DMS79 (cell line): ENCODE data around the gene OTUD5.
A peak's percentile ranks its signal among the peaks of the same experiment; 100 is the strongest.

ENCODE experiments used
- DNase-seq: peaks from one replicate; lab custom pipeline; 2025; lab: John Stamatoyannopoulos, UW

Gene OTUD5

DNA sequence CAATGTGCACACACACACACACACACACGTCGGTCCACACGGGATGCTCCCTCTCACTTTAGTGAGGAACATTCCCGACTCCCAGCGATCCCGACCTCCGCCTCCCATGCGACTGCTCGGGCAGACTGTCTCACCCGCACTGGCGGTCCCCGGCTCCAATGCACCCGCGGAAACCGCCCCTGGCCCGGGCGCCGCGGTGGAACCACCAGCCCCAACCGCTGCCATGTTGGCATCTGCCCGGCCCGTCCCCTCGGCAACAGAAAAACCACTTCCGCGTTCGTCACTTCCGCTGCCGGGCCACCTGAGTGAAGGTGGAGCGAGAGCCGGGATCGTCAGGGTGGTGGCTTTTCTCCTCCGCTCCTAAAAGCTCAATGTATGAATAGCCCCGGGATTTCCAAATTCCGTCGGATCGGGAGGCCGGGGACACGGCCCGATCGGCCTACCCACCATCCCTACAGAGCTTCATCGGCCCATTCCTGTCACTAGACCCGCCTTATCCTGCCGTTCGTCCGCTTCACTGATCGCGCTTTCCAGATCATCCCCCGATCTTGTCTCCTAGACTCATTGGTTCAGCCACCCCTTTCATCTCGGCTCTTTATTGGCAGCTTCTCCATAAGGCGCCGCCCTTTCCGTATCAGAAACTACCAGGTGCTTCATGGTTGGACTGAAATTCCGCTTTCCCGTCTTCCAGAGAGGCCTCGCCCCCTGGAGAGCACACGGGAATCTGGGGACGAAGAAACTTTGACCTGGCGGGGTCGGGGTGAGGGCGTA lies 45.8 kb downstream of the OTUD5 start, which contains the start of gene SLC35A2:
Gene SLC35A2, minus strand, starts transcription at position 235 of the 771 bp plus-strand sequence. Its CDS starts 10 bp downstream, at position 225.
- DNase-seq = peak; percentile 73

GRCh38 chrX:48910926-48911411 lies 46.4 kb downstream of the OTUD5 start:
- no peak for DNase-seq

DNA sequence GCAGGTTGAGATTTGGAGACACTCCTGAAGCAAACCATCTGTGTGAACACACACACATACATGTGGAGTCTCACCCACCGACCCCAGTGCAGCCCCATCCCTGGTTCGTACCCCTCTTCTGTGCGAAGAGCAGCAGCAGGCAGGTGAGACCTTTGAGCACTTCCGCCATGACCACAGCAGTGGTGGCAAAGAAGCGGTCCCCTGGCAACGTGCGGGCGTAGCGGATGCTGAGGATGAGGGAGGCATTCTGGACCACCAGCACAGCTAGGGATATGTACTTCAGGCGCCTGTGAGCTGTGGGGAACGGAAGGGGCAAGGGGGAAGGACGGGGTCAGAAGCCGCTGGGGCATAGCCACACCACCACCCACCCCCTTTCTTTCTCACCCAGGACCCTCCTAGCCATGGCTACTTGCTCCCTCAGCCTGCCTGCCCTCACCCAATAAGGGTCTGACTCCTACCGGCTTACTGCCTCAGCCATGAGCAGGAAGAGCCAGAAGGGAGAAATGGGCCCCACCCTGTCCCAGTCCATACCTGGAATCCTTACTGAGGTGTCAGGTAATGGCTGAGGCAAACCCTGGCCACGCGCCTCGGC lies 47.6 kb downstream of the OTUD5 start:
- DNase-seq = no peak

DNA sequence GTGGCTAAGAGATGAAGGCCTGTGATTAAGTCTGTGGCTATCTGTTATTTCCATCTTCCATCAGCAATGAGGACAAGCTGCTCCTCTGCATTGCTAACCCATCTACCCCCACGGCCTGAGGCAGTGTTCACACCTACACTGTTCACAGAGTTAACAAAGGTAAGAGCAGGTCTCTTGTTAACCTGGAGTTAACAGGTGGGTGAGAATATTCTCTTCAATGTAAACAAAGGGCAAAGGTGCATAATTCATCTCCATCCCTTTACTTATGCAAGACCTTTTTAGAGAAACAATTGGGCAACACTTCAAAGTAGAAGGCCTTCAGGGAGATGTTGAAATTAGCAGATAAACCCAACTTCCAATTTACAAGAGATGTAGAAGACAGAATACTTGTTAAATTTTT lies 48.8 kb downstream of the OTUD5 start:
- DNase-seq = no peak

DNA sequence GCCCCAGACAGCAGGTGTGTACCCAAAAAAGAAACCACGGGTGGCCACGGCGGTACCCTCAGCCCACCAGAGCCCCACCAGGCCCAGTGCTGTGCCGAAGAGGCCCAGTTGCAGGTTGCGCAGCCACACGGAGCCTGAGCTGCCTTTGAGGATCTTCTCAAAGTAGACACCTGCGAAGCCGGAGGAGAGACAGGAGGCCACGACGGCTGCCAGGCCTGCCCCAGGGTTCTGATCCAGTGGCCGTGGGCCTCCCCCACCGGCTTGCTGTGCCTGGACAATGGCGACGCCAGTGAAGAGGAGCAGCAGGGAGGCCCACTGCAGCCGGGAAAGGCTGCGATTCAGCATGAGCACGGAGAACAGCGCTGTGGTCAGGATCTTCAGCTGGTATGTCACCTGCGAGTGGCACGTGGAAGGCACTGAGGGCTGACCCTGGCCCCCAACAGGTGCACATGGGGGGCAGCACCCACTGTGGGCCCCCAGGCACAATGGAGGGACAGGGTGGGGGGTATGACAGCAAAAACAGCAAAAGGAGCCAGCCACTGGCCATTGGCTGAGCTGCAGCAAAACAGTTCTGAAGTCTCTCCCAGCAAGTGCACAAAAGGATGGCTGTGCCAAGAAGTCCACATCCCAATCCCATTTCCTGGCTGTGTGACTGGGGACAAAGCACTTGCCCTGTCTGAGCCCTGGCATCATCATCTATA lies 52.2 kb downstream of the OTUD5 start:
- DNase-seq = no peak

GRCh38 chrX:48904626-48905025 lies 52.8 kb downstream of the OTUD5 start:
- no peak for DNase-seq

GRCh38 chrX:48904180-48904579 lies 53.2 kb downstream of the OTUD5 start:
- DNase-seq = no peak

DNA sequence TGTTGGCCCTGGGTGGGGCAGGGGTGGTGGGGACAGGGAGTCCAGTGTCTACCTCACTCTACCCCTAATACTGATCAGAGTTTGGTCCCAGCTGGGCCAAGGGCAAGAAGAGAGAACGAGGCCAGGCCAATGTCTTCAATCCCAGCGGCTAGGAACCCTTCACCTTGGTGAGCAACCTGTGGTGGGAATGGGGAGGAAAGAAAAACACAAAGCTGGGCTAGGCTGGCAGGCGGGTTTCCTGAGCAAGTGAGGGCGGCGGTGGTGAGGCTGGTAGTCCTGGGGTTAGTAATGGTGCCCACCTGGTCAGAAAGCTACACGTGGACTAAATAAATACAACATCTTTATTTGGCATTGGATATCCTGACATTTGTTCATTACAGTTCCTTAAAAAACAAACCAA lies 54.1 kb downstream of the OTUD5 start:
- DNase-seq = no peak

DNA sequence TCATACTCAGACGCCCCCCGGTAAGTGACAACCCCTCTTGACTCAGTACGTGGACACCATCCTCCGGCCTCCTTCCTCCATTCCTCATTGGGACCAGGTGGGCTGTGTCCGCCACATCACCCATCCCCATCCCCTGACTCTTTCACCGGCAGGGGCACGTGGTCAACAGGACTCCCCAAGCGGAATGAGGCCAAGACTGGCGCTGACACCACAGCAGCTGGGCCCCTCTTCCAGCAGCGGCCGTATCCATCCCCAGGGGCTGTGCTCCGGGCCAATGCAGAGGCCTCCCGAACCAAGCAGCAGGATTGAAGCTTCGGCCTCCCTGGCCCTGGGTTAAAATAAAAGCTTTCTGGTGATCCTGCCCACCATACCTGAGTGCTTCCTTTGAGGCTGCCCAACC lies 54.6 kb downstream of the OTUD5 start:
- no peak for DNase-seq

GRCh38 chrX:48902135-48902534 lies 55.3 kb downstream of the OTUD5 start:
- DNase-seq = no peak

- no peak for DNase-seq
These were observed 56.3 kb downstream of the OTUD5 start for GRCh38 chrX:48901069-48901468.

- DNase-seq = no peak
These were observed 58.4 kb downstream of the OTUD5 start for GRCh38 chrX:48899078-48899410.

DNA sequence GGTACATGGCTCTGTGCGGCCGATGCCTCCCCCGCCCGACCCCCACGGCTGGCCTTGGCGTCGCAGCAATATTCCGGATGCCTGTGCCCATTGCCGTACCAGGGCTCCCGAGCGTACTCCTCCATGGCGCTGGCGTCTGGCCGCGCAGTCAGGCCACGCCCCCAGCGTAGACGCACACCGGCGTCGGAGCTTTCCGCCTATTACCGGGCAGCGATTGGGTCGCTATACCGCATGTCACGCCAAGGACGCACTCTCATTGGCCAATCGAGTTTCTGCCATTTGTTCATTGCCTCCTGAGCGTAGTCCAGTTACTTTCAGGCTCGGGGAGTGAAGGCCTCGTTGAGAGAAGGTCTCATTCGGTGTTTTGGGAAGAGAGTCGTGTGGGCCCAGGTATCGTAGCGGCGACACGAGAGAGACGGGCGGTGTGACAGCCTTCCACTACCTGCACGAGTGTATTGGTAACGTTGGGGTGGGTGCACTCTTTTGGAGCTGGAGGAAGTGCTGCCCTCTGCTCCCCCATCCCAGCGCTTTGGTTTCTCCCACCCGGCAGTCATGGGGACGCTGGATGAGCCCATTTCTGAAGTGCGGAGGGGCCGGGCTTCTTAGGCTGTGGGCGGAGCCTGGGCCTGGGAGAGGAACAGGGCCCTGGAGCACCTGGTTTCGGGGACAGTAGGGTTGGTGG lies 59.6 kb downstream of the OTUD5 start, which contains the start of the genes PQBP1 and TIMM17B:
Gene PQBP1, plus strand, starts transcription at position 306 of the 682 bp plus-strand sequence. CDS start 580 bp downstream, outside the sequence.
Gene TIMM17B, minus strand, starts transcription at position 144 of the 682 bp plus-strand sequence. Its CDS starts 19 bp downstream, at position 125.
- DNase-seq = peak; percentile 79

GRCh38 chrX:48897157-48897624 lies 60.2 kb downstream of the OTUD5 start:
- peak; percentile 33 for DNase-seq

GRCh38 chrX:48896611-48897011 lies 60.8 kb downstream of the OTUD5 start:
- no peak for DNase-seq

- DNase-seq = no peak
These were observed 62.5 kb downstream of the OTUD5 start for GRCh38 chrX:48894891-48895290.

- no peak for DNase-seq
These were observed 63.7 kb downstream of the OTUD5 start for GRCh38 chrX:48893556-48894348.

- DNase-seq = no peak
These were observed 64.5 kb downstream of the OTUD5 start for GRCh38 chrX:48892896-48893295.

GRCh38 chrX:48891402-48892288 lies 65.8 kb downstream of the OTUD5 start:
- peak; percentile 59 for DNase-seq

DNA sequence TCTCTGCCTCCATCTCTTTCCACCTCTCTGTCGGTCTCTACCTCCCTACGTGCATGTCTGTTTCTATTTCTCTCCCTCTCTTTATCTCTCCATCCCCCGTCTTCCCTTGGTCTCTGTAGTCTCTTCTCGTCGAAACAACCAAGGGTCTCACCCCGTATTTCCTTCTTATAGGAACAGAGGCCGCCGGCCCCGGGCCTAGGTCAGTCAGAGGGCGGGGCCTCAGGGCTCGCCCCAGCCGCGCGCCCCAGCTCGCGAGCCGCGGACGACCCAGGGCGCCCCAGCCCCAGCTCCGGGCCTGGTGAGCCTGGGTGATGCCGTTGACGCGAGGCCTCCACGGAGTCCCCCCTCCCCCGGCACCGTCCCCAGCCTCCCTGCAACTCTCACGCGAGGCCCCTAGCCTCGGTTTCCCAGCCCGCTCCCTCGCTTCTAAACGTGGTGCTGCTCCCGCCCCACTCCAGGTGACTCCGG lies 66.4 kb downstream of the OTUD5 start:
- no peak for DNase-seq
